Measurements from ENCODE around the gene TET1. TPM values are rescaled to one million over a fixed set of nuclear protein-coding genes. Genes with fewer than 3 reads are reported as not detected.
"Not testable (repeated sequence)": the region's sequence is repeated elsewhere in the genome, so short reads cannot be mapped to it uniquely, and the experiment has no call there.

Gene TET1
- 1 to 10 TPM; 1.5 to 3.1 TPM for total RNA-seq
- 10 to 100 TPM; 13.5 to 20.7 (median 17.3) TPM for polyA plus RNA-seq (ENCODE audit: insufficient read length in 6 of 6)
- long read RNA-seq, donor 1, partial matches to known transcripts = 8 of 8 reads
- long read RNA-seq, donor 1, other reads (novel, unspliced or antisense) = 0 of 8 reads
- long read RNA-seq, donor 2, partial matches to known transcripts = 13 of 13 reads
- long read RNA-seq, donor 2, other reads (novel, unspliced or antisense) = 0 of 13 reads
- long read RNA-seq, donor 3 = 0 reads
- long read RNA-seq, donor 4, partial matches to known transcripts = 6 of 9 reads
- long read RNA-seq, donor 4, other reads (novel, unspliced or antisense) = 3 of 9 reads
- long read RNA-seq, donor 5 = 0 reads
- long read RNA-seq, donor 6 = 0 reads
- long read RNA-seq, donor 7 = 0 reads
- long read RNA-seq, donor 8, partial matches to known transcripts = 6 of 6 reads
- long read RNA-seq, donor 8, other reads (novel, unspliced or antisense) = 0 of 6 reads
- long read RNA-seq, donor 9 = 0 reads
- long read RNA-seq, donor 10, partial matches to known transcripts = 0 of 1 reads
- long read RNA-seq, donor 10, other reads (novel, unspliced or antisense) = 1 of 1 reads
- long read RNA-seq, donor 11 = 0 reads
- long read RNA-seq, donor 12 = 0 reads

DNA sequence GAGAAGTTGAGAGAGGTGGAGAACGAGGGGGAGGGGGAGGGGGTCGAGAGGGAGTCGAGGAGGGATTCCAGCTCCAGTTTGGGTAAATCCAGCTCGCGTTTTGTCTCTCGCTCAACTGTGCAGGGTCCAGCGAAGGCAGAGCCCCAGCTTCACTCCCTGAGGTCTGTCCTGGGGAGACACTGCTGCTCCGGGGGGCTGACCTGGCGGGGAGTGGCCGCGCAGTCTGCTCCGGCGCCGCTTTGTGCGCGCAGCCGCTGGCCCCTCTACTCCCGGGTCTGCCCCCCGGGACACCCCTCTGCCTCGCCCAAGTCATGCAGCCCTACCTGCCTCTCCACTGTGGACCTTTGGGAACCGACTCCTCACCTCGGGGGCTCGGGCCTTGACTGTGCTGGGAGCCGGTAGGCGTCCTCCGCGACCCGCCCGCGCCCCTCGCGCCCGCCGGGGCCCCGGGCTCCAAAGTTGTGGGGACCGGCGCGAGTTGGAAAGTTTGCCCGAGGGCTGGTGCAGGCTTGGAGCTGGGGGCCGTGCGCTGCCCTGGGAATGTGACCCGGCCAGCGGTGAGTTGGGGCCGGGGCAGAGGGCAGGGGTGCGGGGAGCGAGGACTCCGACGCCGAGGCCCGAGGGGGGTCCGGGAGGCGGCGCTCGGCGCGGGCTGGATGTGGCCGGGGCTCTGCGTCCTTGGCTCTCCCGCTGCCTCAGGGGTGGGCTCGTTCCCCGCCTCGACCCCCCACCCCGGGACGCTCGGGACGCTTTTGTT lies at the start of gene TET1:
Gene TET1, plus strand, starts transcription at position 152 of the 757 bp plus-strand sequence. CDS start 12,002 bp downstream, outside the sequence.
- intact Hi-C loops (cut with DNase I) = no loop called here
- peak; percentile 69 for ATAC-seq
- H3K27ac ChIP-seq = no peak within 1 kb of the TSS

DNA sequence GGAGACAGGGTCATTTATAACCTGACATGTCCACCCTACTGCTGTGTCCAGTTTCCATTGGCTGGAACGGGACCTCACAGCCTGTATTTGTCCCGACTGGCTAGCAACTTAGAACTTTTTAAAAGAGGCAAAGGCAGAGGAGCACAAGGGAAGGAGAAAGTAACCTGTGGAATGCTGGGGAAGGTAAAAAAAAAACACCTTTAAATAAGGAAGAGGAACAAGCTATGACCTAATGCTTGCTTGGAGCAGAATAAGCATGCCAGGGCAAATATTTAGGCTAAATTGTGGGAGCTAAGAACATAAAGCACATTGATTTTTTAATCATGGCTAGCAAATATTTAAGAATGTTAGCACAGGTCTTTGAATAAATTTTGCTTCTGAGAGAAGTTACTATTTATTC lies 43.9 kb upstream of the TET1 start:
- H3K36me3 ChIP-seq = peaks cover 0 to 48% of the 10 kb centered on the region in 2 donors
- H3K4me3 ChIP-seq; ATAC-seq; intact Hi-C loops (cut with DNase I); H3K4me1 ChIP-seq; H3K27ac ChIP-seq; H3K9me3 ChIP-seq; H3K27me3 ChIP-seq; DNase-seq: not testable (repeated sequence)

More for the DNA sequence above, at the start of gene TET1:
- no peak for TF ChIP-seq CTCF (IDR thresholded peaks at IDR 0.05)
- Histone ChIP-seq H3K4me1 (peaks cover 14 to 25% of the 10 kb centered on the region in 2 donors), H3K27me3 (peaks cover 7 to 79% of the 10 kb centered on the region in 2 donors), H3K36me3 (no peaks in the 10 kb centered on the region), H3K4me3 (peak within 1 kb of the TSS; percentile 42 to 64), H3K9me3 (no peaks in the 10 kb centered on the region)
- peak; percentile 39 to 80 (median 68) for DNase-seq

DNA sequence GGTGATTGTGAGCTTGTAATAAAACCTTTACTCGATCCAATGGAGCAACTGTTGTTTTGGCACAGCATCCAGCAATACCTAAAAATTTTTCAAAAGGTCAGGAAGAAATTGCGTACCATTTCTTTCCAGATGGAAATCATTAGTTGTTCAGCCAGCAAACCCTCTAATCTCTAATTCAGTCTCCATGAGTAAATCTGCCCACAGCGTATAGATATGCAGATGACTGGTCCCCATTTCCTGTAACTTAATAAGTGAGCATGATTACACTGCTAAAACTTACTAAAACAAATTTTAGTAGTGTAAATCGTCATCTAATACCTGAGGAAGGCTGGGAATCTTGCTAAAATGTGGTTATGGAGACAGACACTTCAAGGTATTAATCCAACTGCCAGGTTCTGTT lies 43.4 kb upstream of the TET1 start:
- no peak overlapping the region for H3K27ac ChIP-seq
- peaks cover 0 to 49% of the 10 kb centered on the region in 2 donors for H3K36me3 ChIP-seq
- no peaks in the 10 kb centered on the region for H3K4me1 ChIP-seq
- DNase-seq = no peak
- H3K4me3 ChIP-seq = no peak overlapping the region
- no peaks in the 10 kb centered on the region for H3K27me3 ChIP-seq
- intact Hi-C loops (cut with DNase I) = no loop called here
- ATAC-seq = no peak
- no peak for TF ChIP-seq CTCF (IDR thresholded peaks at IDR 0.05)
- H3K9me3 ChIP-seq = no peaks in the 10 kb centered on the region

GRCh38 chr10:68517188-68517587 lies 42.9 kb upstream of the TET1 start:
- Histone ChIP-seq H3K9me3 (no peaks in the 10 kb centered on the region), H3K27me3 (no peaks in the 10 kb centered on the region), H3K27ac (no peak overlapping the region), H3K4me3 (no peak overlapping the region), H3K4me1 (no peaks in the 10 kb centered on the region), H3K36me3 (peaks cover 0 to 53% of the 10 kb centered on the region in 2 donors)
- intact Hi-C loops (cut with DNase I) = no loop called here
- ATAC-seq (no peak), DNase-seq (no peak)
- TF ChIP-seq CTCF (IDR thresholded peaks at IDR 0.05) = no peak

DNA sequence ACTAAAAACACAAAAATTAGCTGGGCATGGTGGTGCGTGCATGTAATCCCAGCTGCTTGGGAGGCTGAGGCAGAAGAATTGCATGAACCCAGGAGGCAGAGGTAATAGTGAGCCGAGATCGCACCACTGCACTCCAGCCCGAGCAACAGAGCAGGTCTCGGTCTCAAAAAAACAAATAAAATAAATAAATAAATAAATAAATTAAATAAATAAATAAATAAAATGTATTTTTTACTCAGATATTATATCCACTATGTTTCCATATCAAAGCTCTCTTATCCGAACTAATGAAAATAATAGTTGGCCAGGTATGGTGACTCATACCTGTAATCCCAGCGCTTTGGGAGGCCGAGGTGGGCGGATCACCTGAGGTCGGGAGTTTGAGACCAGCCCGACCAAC lies 41.5 kb upstream of the TET1 start:
- H3K4me3 ChIP-seq; intact Hi-C loops (cut with DNase I); H3K27ac ChIP-seq; H3K9me3 ChIP-seq; DNase-seq; H3K4me1 ChIP-seq; ATAC-seq; H3K27me3 ChIP-seq: not testable (repeated sequence)
- H3K36me3 ChIP-seq = peaks cover 0 to 47% of the 10 kb centered on the region in 2 donors

GRCh38 chr10:68525490-68526038 lies 34.6 kb upstream of the TET1 start:
- H3K9me3 ChIP-seq; intact Hi-C loops (cut with DNase I); H3K27me3 ChIP-seq; DNase-seq; ATAC-seq: not testable (repeated sequence)
- Histone ChIP-seq H3K4me1 (peaks cover 0 to 18% of the 10 kb centered on the region in 2 donors), H3K36me3 (peaks cover 0 to 23% of the 10 kb centered on the region in 2 donors), H3K4me3 (peak overlapping the region in 1 of 2 donors; percentile 90), H3K27ac (peak overlapping the region; percentile 23 to 94)
